GM10266 (cell line): ENCODE measurements around the gene BRD3.

ENCODE experiments used
- DNase-seq: peaks from one replicate; pipeline ENCODE4 v3.0.0; 2012; ENCODE audit errors: extremely low spot score
- TF ChIP-seq, protein P1 (sequence below): IDR thresholded peaks from 2 replicates; pipeline ENCODE4 v1.5.1; 2012; ENCODE audit warnings: mild to moderate bottlenecking, low read depth; ENCODE audit not compliant: control insufficient read depth, insufficient read depth; ENCODE audit errors: missing control alignments

BRD3 gene

GRCh38 chr9:133986061-133986460 lies 81.8 kb downstream of the BRD3 start:
- no peak for DNase-seq
- TF ChIP-seq, protein P1, sequence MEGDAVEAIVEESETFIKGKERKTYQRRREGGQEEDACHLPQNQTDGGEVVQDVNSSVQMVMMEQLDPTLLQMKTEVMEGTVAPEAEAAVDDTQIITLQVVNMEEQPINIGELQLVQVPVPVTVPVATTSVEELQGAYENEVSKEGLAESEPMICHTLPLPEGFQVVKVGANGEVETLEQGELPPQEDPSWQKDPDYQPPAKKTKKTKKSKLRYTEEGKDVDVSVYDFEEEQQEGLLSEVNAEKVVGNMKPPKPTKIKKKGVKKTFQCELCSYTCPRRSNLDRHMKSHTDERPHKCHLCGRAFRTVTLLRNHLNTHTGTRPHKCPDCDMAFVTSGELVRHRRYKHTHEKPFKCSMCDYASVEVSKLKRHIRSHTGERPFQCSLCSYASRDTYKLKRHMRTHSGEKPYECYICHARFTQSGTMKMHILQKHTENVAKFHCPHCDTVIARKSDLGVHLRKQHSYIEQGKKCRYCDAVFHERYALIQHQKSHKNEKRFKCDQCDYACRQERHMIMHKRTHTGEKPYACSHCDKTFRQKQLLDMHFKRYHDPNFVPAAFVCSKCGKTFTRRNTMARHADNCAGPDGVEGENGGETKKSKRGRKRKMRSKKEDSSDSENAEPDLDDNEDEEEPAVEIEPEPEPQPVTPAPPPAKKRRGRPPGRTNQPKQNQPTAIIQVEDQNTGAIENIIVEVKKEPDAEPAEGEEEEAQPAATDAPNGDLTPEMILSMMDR = no peak

- no peak for DNase-seq
- TF ChIP-seq, protein P1 = no peak
Observed at GRCh38 chr9:133982971-133983720, 84.7 kb downstream of the BRD3 start.

GRCh38 chr9:133981958-133982681 lies 85.7 kb downstream of the BRD3 start:
- TF ChIP-seq, protein P1 = no peak

DNA sequence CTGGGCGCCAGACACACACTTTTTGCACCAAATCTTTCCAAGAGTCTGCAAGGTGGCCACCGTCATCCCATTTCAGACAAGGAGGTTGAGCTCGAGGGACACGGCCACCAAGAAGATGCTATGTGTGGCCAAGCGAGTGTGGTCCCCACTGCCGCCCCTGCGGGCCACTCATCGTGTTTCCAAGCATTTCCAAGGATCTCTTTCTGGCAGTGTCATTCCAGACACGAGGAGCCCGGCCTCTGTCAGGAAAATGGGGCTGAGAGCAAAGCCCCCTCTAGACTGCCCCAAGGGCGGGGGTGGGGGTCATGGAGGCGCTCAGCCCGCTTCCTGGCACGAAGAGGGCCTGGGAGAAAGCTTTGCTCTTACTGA lies 86.3 kb downstream of the BRD3 start:
- TF ChIP-seq, protein P1 = no peak
- DNase-seq = no peak

More at GRCh38 chr9:133981958-133982681, 85.7 kb downstream of the BRD3 start:
- DNase-seq = no peak

GRCh38 chr9:133980864-133981588 lies 86.8 kb downstream of the BRD3 start:
- no peak for DNase-seq
- TF ChIP-seq, protein P1 = no peak
